Measurements from ENCODE around the gene FBXO34.
"Not testable (repeated sequence)": the region's sequence is repeated elsewhere in the genome, so short reads cannot be mapped to it uniquely, and the experiment has no call there.

The FBXO34 gene

GRCh38 chr14:55336691-55337090, 65.5 kb downstream of the FBXO34 start:
- TF ChIP-seq, protein P1, sequence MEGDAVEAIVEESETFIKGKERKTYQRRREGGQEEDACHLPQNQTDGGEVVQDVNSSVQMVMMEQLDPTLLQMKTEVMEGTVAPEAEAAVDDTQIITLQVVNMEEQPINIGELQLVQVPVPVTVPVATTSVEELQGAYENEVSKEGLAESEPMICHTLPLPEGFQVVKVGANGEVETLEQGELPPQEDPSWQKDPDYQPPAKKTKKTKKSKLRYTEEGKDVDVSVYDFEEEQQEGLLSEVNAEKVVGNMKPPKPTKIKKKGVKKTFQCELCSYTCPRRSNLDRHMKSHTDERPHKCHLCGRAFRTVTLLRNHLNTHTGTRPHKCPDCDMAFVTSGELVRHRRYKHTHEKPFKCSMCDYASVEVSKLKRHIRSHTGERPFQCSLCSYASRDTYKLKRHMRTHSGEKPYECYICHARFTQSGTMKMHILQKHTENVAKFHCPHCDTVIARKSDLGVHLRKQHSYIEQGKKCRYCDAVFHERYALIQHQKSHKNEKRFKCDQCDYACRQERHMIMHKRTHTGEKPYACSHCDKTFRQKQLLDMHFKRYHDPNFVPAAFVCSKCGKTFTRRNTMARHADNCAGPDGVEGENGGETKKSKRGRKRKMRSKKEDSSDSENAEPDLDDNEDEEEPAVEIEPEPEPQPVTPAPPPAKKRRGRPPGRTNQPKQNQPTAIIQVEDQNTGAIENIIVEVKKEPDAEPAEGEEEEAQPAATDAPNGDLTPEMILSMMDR (conservative IDR thresholded peaks at IDR 0.05; ENCODE audit: control insufficient read depth, insufficient read depth, low read depth, low read length): no peak
- no peak overlapping the region for H3K4me3 ChIP-seq (ENCODE audit: control insufficient read depth, low read depth, low read length)
- DNase-seq (ENCODE audit: low read depth): no peak

- no peak for DNase-seq (ENCODE audit: low read depth)
- TF ChIP-seq, protein P1 (conservative IDR thresholded peaks at IDR 0.05; ENCODE audit: control insufficient read depth, insufficient read depth, low read depth, low read length): no peak
- no peak overlapping the region for H3K4me3 ChIP-seq (ENCODE audit: control insufficient read depth, low read depth, low read length)
These were observed 68.5 kb downstream of the FBXO34 start for GRCh38 chr14:55339770-55340169.

GRCh38 chr14:55340482-55340881, 69.3 kb downstream of the FBXO34 start:
- H3K4me3 ChIP-seq (ENCODE audit: control insufficient read depth, low read depth, low read length): no peak overlapping the region
- no peak for DNase-seq (ENCODE audit: low read depth)
- TF ChIP-seq, protein P1 (conservative IDR thresholded peaks at IDR 0.05; ENCODE audit: control insufficient read depth, insufficient read depth, low read depth, low read length): no peak

DNA sequence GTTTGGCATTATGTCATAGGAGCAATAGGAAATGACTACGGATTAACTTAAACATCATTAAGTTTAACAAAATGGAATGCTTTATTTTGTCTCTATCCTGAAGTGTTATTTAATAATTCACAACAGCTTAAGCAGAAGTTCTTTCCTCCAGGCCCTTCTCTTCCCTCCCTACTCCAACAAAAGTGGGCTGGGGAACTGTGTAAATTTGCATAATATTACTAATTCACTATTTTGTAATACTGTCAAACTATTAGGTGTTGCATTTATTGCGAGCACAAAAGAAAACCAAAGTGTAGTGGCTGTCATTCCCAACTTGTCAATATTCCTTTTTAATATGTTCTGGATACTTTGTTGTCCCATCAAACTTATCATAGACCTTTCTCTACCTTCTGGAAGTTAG, 70.6 kb downstream of the FBXO34 start:
- TF ChIP-seq, protein P1 (conservative IDR thresholded peaks at IDR 0.05; ENCODE audit: control insufficient read depth, insufficient read depth, low read depth, low read length): no peak
- no peak overlapping the region for H3K4me3 ChIP-seq (ENCODE audit: control insufficient read depth, low read depth, low read length)
- no peak for DNase-seq (ENCODE audit: low read depth)

- not testable (repeated sequence) for DNase-seq (ENCODE audit: low read depth); H3K4me3 ChIP-seq (ENCODE audit: control insufficient read depth, low read depth, low read length)
These were observed 73.5 kb downstream of the FBXO34 start for GRCh38 chr14:55344582-55345163.

DNA sequence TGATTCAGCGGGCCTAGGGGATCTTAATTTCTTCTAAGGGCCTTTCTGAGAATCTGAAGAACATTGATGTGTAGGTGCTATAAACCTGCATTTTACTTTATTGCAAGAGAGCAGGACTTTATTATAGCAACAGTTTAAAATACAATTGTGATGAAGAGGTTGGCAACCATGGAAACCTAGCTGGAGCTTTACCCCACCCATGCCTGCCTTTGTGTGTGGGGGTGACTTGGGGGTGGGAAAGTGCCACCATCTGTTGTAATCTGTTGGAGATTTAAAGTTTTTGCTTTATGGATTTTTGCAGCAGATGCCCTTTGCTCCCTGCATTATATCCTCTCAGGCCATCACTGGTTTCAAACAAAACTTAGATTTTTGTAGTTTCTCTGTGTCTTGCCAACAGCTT, 75.8 kb downstream of the FBXO34 start:
- TF ChIP-seq, protein P1 (conservative IDR thresholded peaks at IDR 0.05; ENCODE audit: control insufficient read depth, insufficient read depth, low read depth, low read length): no peak
- H3K4me3 ChIP-seq (ENCODE audit: control insufficient read depth, low read depth, low read length): no peak overlapping the region
- DNase-seq (ENCODE audit: low read depth): no peak

DNA sequence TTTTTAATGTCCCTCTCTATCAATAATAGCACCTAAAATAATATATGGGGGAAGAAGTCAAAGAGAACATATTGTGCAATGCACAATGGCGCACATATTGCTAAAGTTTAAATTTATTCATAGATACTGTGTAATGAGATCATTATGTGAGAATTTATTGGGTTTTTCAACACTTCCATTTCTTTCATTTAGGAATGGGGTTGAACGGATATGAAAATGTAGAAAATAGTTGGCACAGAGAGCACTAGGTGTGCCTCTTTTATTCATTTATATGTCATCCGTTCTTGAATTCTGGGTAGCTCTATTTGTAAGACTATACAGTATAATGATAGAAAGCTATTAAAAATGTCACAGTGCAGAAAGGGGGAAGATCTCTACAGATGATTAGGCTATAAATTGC, 76.5 kb downstream of the FBXO34 start:
- TF ChIP-seq, protein P1 (conservative IDR thresholded peaks at IDR 0.05; ENCODE audit: control insufficient read depth, insufficient read depth, low read depth, low read length): no peak
- DNase-seq (ENCODE audit: low read depth): no peak
- no peak overlapping the region for H3K4me3 ChIP-seq (ENCODE audit: control insufficient read depth, low read depth, low read length)
